Measurements from ENCODE around the gene DLGAP5.

Gene DLGAP5

GRCh38 chr14:55128386-55129085 lies 62.8 kb downstream of the DLGAP5 start:
- no peak for DNase-seq

GRCh38 chr14:55127460-55127951 lies 63.9 kb downstream of the DLGAP5 start:
- no peak for DNase-seq

- DNase-seq = no peak
Observed at GRCh38 chr14:55126932-55127459, 64.4 kb downstream of the DLGAP5 start.

- no peak for DNase-seq
Observed at GRCh38 chr14:55126034-55126433, 65.4 kb downstream of the DLGAP5 start.

- no peak for DNase-seq
Observed at GRCh38 chr14:55125403-55125802, 66.0 kb downstream of the DLGAP5 start.

GRCh38 chr14:55124774-55125386 lies 66.5 kb downstream of the DLGAP5 start:
- DNase-seq = no peak

GRCh38 chr14:55123852-55124639 lies 67.3 kb downstream of the DLGAP5 start:
- DNase-seq = no peak

- DNase-seq = no peak
Observed at GRCh38 chr14:55123101-55123500, 68.3 kb downstream of the DLGAP5 start.

- DNase-seq = peak; percentile 24
Observed at GRCh38 chr14:55122440-55122986, 68.9 kb downstream of the DLGAP5 start.

GRCh38 chr14:55121628-55122439 lies 69.6 kb downstream of the DLGAP5 start:
- no peak for DNase-seq

GRCh38 chr14:55120571-55121495 lies 70.6 kb downstream of the DLGAP5 start:
- no peak for DNase-seq

GRCh38 chr14:55118761-55119160 lies 72.6 kb downstream of the DLGAP5 start:
- DNase-seq = no peak

- no peak for DNase-seq
Observed at GRCh38 chr14:55117803-55118441, 73.5 kb downstream of the DLGAP5 start.

- DNase-seq = peak; percentile 15
Observed at GRCh38 chr14:55116246-55117030, 74.9 kb downstream of the DLGAP5 start.

GRCh38 chr14:55115861-55116245 lies 75.5 kb downstream of the DLGAP5 start:
- DNase-seq = no peak

- no peak for DNase-seq
Observed at GRCh38 chr14:55115460-55115859, 75.9 kb downstream of the DLGAP5 start.

GRCh38 chr14:55114720-55115119 lies 76.7 kb downstream of the DLGAP5 start:
- DNase-seq = no peak

GRCh38 chr14:55111122-55111708 lies 80.2 kb downstream of the DLGAP5 start:
- DNase-seq = no peak

- no peak for DNase-seq
Observed at GRCh38 chr14:55109836-55110235, 81.5 kb downstream of the DLGAP5 start.

Data from NCI-H748 treated with DMSO at 0.1 percent for 48 hours (cell line).